ENCODE measurements around the gene RPL10A. TPM values are rescaled to one million over a fixed set of nuclear protein-coding genes. Genes with fewer than 3 reads are reported as not detected.
"Not testable (repeated sequence)": the region's sequence is repeated elsewhere in the genome, so short reads cannot be mapped to it uniquely, and the experiment has no call there.

RPL10A gene
- polyA plus RNA-seq, 1 of the 3 experiments (the other 2 are of a cell fraction): 3,548 TPM

DNA sequence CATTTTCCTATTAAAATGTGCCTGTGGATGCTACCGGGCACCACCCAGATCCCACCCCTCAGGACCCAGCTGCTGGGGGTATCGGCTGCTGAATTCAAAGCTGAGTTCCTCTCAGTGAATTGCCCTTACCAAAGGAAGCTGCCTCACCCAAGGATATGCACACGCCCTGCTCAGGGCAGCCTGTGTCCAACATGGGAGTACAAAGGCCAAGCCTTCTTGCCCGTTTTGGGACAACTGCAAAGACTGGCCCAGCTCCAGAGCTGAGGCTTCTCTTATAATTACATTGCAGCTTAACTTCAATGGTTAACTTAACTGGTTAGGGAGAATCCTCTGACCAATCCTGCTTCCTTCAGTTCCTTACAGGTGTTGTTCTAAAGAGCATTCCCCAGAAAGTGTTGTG is 35.9 kb upstream of the RPL10A start:
- peaks cover 2 to 9% of the 10 kb centered on the region in 2 experiments; a peak in 2 of 4 replicates for H3K4me1 ChIP-seq (ENCODE audit: control insufficient read depth in 1 of 2, insufficient read depth in 2 of 2, low read depth in 1 of 2, low read length in 1 of 2)
- WGBS (ENCODE audit: low lambda C conversion rate): 81% methylated on average over 4 of the region's 4 CpGs
- TF ChIP-seq TEAD4 (IDR thresholded peaks at IDR 0.05; ENCODE audit: borderline replicate concordance, insufficient read depth) (no peak), FOXM1 (IDR thresholded peaks at IDR 0.05; ENCODE audit: low read depth) (no peak), RXRA (IDR thresholded peaks at IDR 0.05; ENCODE audit: borderline replicate concordance, low read depth) (no peak), SMC3 (IDR thresholded peaks at IDR 0.05; ENCODE audit: low read depth, low read length) (no peak), TCF12 (IDR thresholded peaks at IDR 0.05) (no peak), FOXJ3 (CRISPR knock-in tag; IDR thresholded peaks at IDR 0.05) (no peak), MXI1 (IDR thresholded peaks at IDR 0.05; ENCODE audit: low read depth, low read length) (no peak), GABPA (IDR thresholded peaks at IDR 0.05; ENCODE audit: low read depth) (no peak), RFX5 (IDR thresholded peaks at IDR 0.05; ENCODE audit: low read length) (no peak), MEF2A (IDR thresholded peaks at IDR 0.05; ENCODE audit: borderline replicate concordance, low read depth) (no peak)
- TF ChIP-seq, protein P1, sequence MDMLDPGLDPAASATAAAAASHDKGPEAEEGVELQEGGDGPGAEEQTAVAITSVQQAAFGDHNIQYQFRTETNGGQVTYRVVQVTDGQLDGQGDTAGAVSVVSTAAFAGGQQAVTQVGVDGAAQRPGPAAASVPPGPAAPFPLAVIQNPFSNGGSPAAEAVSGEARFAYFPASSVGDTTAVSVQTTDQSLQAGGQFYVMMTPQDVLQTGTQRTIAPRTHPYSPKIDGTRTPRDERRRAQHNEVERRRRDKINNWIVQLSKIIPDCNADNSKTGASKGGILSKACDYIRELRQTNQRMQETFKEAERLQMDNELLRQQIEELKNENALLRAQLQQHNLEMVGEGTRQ (IDR thresholded peaks at IDR 0.05; ENCODE audit: borderline replicate concordance, low read depth, low read length): no peak
- TF ChIP-seq, protein P2, sequence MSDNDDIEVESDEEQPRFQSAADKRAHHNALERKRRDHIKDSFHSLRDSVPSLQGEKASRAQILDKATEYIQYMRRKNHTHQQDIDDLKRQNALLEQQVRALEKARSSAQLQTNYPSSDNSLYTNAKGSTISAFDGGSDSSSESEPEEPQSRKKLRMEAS (IDR thresholded peaks at IDR 0.05; ENCODE audit: low read depth): no peak
- TF ChIP-seq, protein P3, sequence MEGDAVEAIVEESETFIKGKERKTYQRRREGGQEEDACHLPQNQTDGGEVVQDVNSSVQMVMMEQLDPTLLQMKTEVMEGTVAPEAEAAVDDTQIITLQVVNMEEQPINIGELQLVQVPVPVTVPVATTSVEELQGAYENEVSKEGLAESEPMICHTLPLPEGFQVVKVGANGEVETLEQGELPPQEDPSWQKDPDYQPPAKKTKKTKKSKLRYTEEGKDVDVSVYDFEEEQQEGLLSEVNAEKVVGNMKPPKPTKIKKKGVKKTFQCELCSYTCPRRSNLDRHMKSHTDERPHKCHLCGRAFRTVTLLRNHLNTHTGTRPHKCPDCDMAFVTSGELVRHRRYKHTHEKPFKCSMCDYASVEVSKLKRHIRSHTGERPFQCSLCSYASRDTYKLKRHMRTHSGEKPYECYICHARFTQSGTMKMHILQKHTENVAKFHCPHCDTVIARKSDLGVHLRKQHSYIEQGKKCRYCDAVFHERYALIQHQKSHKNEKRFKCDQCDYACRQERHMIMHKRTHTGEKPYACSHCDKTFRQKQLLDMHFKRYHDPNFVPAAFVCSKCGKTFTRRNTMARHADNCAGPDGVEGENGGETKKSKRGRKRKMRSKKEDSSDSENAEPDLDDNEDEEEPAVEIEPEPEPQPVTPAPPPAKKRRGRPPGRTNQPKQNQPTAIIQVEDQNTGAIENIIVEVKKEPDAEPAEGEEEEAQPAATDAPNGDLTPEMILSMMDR (IDR thresholded peaks at IDR 0.05): no peak
- ChIA-PET POLR2A (no interaction called here), CTCF (interaction anchor here (0.9 to 1.4 kb wide), 2 partner anchors 16 to 90 kb away, joined by 3 to 4 read pairs; partner anchors contain the start of gene PPARD)
- DNase-seq: no peak
- no peak overlapping the region for H3K4me2 ChIP-seq
- H3K27me3 ChIP-seq (ENCODE audit: insufficient read depth): no peaks in the 10 kb centered on the region
- H3K36me3 ChIP-seq (replicated peaks in 1 of 2; ENCODE audit: control insufficient read depth in 1 of 2, insufficient read depth in 2 of 2, low read length in 1 of 2): peaks cover 0 to 13% of the 10 kb centered on the region in 2 experiments
- no peaks in the 10 kb centered on the region for H3F3A ChIP-seq (replicated peaks; ENCODE audit: insufficient read depth)
- no peak overlapping the region for H3K27ac ChIP-seq (ENCODE audit: low read depth in 2 of 2, low read length in 1 of 2)
- no peak overlapping the region for H3K9ac ChIP-seq
- H3K4me3 ChIP-seq (ENCODE audit: low read depth in 2 of 2, low read length in 1 of 2): no peak overlapping the region
- peaks cover 11% of the 10 kb centered on the region; the same call in 1 of the 2 replicates for H3K9me3 ChIP-seq
- no peaks in the 10 kb centered on the region for H3K9me2 ChIP-seq
- H4K20me1 ChIP-seq (ENCODE audit: insufficient read depth): no peaks in the 10 kb centered on the region
- H3K79me2 ChIP-seq (ENCODE audit: insufficient read depth): no peaks in the 10 kb centered on the region
- H2AFZ ChIP-seq (ENCODE audit: low read depth): no peak overlapping the region

DNA sequence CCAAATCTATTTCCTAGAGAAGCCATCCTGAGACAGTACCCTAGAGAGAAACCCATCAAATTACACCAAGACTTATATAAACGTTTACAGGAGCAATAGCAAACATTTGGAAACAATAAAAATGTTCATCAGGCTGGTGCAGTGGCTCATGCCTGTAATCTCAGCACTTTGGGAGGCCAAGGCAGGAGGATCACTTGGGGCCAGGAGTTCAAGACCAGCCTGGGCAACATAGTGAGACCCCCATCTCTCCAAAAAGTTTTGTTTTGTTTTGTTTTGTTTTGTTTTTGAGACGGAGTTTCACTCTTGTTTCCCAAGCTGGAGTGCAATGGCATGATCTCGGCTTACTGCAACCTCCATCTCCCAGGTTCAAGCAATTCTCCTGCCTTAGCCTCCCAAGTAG is 35.5 kb upstream of the RPL10A start:
- H3K79me2 ChIP-seq (ENCODE audit: insufficient read depth); POLR2A ChIA-PET; H3K27me3 ChIP-seq (ENCODE audit: insufficient read depth); H3F3A ChIP-seq (replicated peaks; ENCODE audit: insufficient read depth); H4K20me1 ChIP-seq (ENCODE audit: insufficient read depth); H3K4me2 ChIP-seq; H3K4me3 ChIP-seq (ENCODE audit: low read depth in 2 of 2, low read length in 1 of 2); H2AFZ ChIP-seq (ENCODE audit: low read depth); H3K9ac ChIP-seq; H3K27ac ChIP-seq (ENCODE audit: low read depth in 2 of 2, low read length in 1 of 2); H3K4me1 ChIP-seq (ENCODE audit: control insufficient read depth in 1 of 2, insufficient read depth in 2 of 2, low read depth in 1 of 2, low read length in 1 of 2); DNase-seq; H3K9me2 ChIP-seq: not testable (repeated sequence)
- Histone ChIP-seq H3K36me3 (replicated peaks in 1 of 2; ENCODE audit: control insufficient read depth in 1 of 2, insufficient read depth in 2 of 2, low read length in 1 of 2) (peaks cover 0 to 13% of the 10 kb centered on the region in 2 experiments), H3K9me3 (peaks cover 11% of the 10 kb centered on the region; the same call in 1 of the 2 replicates)
- CTCF ChIA-PET: interaction anchor here (0.9 to 1.4 kb wide), 2 partner anchors 16 to 91 kb away, joined by 3 to 4 read pairs; partner anchors contain the start of gene PPARD
- WGBS (ENCODE audit: low lambda C conversion rate): 63% methylated on average over 3 of the region's 3 CpGs

Measured in SK-N-SH (cell line).